ENCODE measurements around the gene PLPP3.

PLPP3 gene

GRCh38 chr1:56575865-56576264 is 3.5 kb downstream of the PLPP3 start:
- no peak for DNase-seq

GRCh38 chr1:56574794-56575193 is 4.6 kb downstream of the PLPP3 start:
- DNase-seq, result no peak

- no peak for DNase-seq
These were observed 6.1 kb downstream of the PLPP3 start for GRCh38 chr1:56573311-56573710.

DNA sequence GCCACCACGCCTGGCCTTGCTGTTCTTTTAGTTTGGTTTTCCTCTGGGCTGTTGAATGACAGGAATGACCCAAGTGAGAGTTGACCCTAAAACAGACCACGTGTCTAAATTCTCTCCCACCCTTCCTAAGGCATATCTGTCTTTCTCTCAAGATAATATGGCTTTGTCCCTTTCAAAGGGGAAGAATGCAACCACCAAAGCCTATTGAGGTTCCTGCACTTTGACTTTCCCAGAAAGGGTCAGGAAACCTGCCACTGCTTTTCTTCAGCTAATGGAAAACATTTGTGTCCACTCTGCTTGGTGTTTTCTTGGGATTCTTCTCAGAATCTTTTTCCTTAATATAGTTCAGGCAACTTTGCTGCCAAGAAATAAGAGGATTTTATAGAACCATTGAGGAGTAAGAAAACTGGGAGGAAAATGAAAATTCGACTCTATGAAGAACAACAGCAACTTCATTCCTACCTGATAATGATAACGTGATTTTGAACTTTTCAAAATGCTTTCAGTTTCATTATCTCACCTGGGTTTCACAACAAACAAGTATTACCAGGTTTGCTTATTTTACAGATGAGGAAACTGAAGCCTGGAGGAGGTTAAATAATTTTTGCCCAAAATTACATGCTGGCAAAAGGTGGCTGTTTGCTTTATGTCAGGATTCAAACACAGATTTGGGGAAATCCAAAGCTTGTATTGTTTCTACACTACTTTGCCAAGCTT is 6.9 kb downstream of the PLPP3 start:
- no peak for DNase-seq

- DNase-seq, result no peak
These were observed 7.9 kb downstream of the PLPP3 start for GRCh38 chr1:56571448-56571847.

GRCh38 chr1:56570924-56571372 is 8.4 kb downstream of the PLPP3 start:
- no peak for DNase-seq

DNA sequence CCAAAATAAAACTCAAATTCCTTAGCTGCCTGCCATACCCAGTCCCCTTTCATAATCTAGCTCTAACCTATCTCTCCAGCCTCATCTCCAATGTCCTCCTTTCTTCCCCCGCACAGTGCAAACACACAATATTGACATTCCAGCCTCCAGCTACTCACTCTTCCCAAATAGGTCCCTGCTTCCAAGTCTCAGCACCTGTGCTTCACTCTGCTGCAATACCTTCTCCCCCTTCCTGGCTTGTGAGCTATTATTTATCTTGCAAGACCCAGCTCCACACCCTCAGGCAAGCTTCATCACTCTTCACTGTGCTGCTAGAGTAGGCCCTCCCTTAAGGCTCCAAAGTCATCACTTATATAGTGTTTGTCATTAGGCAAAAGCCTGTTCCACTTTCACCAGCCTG is 9.7 kb downstream of the PLPP3 start:
- no peak for DNase-seq

DNA sequence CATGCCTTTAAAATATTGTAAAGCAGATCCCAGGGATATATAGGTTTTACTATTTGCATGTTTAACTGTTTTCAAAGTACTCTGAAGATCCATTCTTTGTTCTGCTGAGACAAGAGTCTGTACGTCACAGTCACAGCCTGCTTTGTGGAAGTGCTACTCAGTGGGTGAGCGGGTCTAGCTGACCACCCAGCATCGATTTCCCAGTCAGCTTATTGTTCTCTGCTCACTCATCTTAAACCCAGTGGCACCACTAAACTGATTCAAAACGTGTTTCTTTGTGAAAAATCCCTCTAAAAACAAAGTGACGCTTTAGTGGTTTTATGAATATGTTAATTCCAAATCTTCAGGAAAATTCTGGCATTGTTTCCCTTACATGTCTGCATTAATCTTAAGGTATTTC is 12.4 kb downstream of the PLPP3 start:
- DNase-seq, result no peak

DNA sequence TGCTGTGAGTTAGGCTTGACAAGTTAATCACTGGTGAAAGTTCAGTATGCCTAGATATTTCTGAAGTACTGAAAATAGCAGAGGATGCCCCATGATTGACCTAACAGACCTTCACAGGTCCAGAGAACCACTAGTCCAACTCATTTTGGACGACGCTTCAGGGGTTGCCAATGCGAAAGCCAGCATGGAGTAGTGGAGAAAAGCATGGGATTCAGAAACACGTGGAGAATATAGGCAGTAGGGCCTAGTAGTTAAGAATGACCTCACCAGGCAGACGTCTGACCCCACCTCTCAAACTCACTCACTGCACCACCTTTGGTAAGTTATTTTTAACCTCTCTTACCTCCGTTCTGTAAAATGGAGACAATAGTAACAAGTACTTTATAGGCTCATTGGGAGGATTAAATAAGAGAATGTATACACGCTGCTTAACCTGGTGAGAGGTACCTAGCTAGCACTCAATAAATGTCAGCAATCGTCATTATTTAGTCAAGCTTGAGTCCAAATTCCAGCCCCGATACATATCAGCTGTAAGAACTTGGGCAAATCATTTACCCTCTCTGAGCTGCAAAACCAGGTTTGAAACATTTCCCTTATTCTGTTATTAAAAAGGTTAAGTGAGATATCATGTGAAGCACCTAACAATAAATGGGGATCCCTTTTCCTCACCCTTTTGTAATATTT is 13.2 kb downstream of the PLPP3 start:
- DNase-seq, result no peak

GRCh38 chr1:56564615-56565014 is 14.7 kb downstream of the PLPP3 start:
- DNase-seq, result no peak

DNA sequence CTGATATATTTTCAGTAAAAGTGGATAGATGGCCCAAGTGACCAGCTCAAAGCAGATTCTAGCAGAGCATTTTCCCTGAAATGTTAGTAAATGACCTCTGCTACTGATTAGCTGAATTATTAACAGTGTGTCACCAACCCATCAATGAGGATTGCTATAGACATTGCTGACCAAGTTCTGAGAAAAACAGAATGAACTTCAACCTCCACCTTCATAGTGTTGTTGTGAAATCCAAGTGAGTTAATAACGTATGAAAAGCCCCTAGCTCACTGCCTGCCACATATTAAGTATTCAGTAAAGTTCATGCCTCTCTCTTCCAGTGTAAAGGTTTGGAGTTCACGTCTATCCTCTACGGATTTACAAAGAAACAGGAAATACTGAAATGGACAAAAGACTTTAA is 15.8 kb downstream of the PLPP3 start:
- no peak for DNase-seq

DNA sequence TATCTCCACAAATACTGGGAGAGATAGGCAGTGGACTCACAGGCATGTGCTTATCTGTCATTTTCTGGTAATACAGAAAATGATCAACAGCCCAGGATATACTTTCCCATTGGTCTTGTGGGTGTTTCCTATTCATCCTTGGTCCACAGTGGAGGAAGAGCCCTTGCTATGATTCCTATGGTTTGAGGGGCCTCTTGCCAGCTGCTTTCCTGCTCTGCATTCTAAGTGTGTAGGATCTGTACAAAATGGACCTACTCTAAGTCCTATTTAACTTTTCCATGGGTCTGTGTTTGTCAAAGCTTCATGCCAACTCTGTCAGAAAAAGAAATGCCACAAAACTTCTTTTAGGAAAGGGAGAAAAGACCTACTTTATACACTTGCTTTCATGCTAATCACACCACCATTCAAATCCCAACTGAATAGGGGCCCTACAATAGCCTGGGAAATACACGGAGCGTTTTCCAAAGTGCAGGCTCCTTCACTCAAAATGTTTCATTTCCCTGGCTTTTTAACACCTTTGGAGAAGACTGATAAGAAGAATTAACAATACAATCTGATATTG is 16.4 kb downstream of the PLPP3 start:
- no peak for DNase-seq

- DNase-seq, result no peak
These were observed 17.9 kb downstream of the PLPP3 start for GRCh38 chr1:56561227-56562019.

DNA sequence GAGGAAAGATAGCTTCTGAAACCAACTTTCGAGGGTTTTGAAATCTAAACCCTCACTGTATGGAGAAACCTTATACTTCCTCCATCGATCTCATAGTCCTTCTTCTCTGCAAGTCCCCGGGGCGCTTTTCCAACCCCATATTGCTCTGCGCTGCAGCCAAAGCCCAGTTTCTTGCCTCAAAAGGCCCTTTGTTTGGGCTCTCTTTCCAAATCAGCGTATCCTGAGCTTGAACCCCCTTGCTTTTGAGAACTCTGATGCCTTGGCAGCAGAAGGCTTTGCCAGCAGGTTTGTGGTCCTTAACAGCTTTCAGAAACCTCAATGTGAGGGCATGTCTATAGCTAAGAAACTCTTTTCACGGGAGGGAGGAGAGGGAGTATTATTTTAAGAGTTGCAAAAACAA is 21.6 kb downstream of the PLPP3 start:
- no peak for DNase-seq

GRCh38 chr1:56555448-56555847 is 23.9 kb downstream of the PLPP3 start:
- no peak for DNase-seq

DNA sequence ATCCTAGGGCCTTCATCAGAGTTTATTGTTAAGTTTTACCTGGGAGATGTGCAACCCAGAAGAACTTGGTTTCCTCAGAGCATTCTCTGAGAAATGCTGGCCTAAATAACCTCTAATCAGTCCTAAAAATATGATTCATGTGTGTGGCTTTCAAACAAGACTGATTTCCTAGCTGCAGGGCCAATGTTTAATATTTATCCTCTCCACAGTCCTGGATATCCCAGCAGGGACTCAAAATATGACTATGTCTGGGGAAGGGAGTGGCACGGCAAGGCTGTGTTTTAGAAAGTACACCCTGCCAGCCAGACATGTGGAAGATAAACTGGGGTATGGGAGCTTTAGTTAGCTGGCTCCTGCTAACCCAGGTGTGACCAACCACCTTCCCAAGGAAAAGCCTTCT is 26.3 kb downstream of the PLPP3 start:
- DNase-seq, result no peak

DNA sequence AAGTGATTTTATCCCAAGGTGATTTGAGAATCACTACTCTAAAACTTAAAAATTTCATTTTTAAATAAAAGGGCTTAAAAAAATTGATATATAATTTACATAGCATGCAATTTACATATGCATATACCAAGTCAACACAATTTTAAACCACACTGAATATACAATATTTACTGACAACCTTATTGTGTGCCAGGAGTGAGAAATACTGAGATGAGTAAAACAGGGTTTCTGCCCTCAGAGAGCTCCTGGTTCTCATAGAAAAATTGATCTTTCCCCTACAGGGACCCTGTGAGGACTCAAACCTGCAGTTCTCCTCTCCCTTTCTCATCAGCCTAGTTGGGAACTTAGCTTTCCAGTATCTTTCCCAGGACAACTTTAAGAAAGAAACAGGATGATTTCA is 27.0 kb downstream of the PLPP3 start:
- DNase-seq, result no peak

DNA sequence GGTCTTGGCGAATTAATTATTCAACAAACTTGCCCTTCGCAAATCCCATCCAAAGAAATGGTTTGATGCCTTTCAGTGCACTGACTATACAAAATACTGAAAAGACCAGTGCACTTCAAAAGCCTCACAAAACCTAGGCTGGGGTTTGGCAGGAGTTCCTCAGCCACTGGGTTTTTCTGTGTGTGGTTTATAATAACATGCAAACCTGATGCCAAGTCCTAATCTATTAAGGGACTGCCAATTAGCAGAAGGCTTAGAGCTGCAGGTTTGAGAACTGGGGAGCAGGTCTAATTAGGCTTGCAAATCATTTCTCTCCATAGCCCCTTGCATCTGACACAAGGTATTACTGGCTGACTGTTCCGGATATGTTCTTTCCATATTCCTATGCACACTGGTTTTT is 27.7 kb downstream of the PLPP3 start:
- DNase-seq, result no peak

DNA sequence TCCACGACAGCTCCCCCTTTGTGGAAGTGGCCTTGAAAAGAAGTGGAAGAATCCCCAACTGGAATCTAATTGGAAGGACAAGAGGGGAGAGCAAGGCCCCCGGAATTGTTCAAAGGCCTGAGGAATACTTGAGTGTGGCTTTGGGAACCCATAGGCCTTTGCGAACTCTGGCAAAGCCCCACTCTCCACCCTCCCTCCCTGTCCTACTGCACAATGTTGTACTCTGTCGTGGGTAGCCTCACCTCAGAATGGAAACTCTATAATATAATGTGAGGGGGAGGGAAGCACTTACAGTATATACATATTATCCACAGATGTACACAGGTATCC is 28.5 kb downstream of the PLPP3 start:
- no peak for DNase-seq

DNA sequence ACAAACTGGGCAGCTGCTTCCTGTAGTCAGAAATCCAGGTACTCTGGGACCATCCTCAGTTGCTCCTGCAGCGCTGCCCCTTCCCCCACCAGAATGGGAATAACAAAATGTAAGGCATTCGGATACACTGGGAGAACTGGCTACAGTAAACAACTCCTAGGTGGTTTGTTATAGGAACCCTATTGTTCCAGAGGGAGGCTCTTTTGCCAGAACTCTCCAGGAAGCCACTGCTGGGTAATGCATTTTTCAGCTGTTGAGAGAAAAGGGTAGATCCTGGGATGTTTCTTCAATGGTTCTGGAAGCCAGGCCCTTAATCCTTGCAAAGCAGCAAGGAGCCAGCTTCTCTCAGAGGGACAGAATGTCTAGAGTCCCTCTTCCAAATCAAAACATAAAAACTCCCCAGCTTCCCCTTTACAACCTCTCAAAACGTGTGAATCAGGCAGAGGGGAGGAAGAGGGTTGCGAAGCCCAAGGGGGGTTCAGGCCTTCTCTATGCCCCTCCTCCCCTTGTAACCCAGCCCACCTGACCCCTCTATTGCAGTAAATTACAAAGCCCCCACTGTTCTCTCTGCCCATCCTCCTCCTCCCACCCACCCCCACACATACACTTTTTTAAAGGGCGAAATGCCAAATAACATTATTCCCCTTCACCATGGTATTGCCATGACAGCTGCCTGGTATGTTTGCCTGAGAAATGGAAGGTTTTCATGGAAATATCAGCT is 29.1 kb downstream of the PLPP3 start:
- no peak for DNase-seq

DNA sequence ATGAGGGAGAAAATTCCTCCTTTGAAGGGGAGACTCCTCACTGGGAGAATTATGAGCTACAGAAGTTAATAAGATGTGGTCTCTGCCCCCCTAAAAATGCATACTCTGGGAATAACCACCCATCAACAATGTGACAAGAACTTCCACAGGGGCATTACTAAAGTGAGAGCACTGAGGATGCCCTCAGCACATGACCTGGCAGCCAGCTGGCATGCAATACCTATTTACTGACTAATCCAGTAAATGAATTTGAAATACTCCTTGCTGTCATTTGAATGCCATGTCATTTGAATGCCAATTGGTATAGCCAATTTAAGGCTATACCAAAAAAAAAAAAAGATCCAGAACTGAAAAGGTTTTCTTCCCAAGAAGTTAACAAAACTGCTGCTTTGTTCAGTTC is 30.8 kb downstream of the PLPP3 start:
- no peak for DNase-seq

DNA sequence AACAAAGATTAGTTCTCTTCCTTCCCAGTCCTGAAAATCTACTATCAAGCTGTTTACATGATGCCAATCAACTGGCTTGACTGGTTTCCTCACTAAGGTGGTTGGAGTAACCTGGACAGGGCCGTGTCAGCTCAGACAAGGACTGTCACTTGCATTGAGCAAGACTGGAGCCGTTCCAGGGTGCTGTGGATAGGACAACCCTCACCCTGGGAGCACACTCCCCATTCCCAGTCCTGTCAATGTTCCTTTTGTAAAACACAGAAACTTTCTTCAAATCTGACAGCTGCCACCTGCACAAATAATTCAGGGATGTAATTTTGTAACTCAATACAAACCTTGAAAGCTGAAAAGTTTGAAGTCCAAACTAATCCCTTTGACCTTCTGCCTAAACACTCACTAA is 31.4 kb downstream of the PLPP3 start:
- no peak for DNase-seq

GRCh38 chr1:56547473-56547872 is 31.9 kb downstream of the PLPP3 start:
- DNase-seq, result no peak
